Type B pancreatic cell (in vitro differentiated cells): ENCODE data around the gene CAPN14. TPM values are rescaled to one million over a fixed set of nuclear protein-coding genes. Genes with fewer than 3 reads are reported as not detected.

Source experiments
- DNase-seq: peaks from one replicate; pipeline ENCODE4 v3.0.0; 2021; ENCODE audit warnings: mixed read lengths; ENCODE audit not compliant: unreplicated experiment; ENCODE audit errors: extremely low spot score
- H3K27ac Mint-ChIP-seq: 2 replicates; pipeline ENCODE4 v1.8.0; 2021; ENCODE audit warnings: mild to moderate bottlenecking, mixed read lengths
- H3K27me3 Mint-ChIP-seq: 2 replicates; pipeline ENCODE4 v1.8.0; 2021; ENCODE audit warnings: mixed read lengths
- H3K36me3 Mint-ChIP-seq: 2 replicates; pipeline ENCODE4 v1.8.0; 2021; ENCODE audit warnings: mixed read lengths
- H3K4me1 Mint-ChIP-seq: one replicate; pipeline ENCODE4 v1.8.0; 2021; ENCODE audit warnings: mixed read lengths; ENCODE audit not compliant: unreplicated experiment
- H3K4me3 Mint-ChIP-seq: 2 replicates; pipeline ENCODE4 v1.8.0; 2021; ENCODE audit warnings: mild to moderate bottlenecking, mixed read lengths
- H3K9me3 Mint-ChIP-seq: 2 replicates; pipeline ENCODE4 v1.8.0; 2021; ENCODE audit warnings: mixed read lengths
- total RNA-seq: library from RNA; stranded (reverse); gene quantifications from 2 replicates; pipeline ENCODE4 v1.2.1, GENCODE V29; 2021; ENCODE audit warnings: low replicate concordance
- TF ChIP-seq, protein P1 (sequence below): fragments of 200-600 bp; sonication (generic); conservative IDR thresholded peaks from 2 replicates; pipeline ENCODE4 v1.5.0; 2021; ENCODE audit warnings: antibody characterized with exemption, mild to moderate bottlenecking

The CAPN14 gene
- total RNA-seq, 1 donor from 2014 or later, result 0.39 TPM

DNA sequence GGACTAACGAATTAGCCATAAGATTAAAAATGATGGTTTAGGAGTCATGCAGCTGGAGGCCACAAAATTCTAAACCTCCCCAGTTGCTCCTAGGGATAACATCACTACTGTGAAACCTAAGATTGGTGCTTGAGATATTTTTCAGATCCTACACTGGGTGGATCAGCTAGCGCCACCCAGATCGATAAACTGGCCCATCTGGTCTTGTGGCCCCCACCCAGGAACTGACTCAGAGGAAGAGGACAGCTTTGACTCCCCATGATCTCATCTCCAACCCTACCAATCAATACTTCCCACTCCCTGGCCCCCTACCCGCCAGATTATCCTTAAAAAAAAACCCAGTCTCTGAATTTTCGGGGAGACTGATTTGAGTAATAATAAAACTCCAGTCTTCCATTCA is 84.5 kb downstream of the CAPN14 start:
- Mint-ChIP-seq H3K27ac (no peak overlapping the region), H3K4me3 (no peak overlapping the region), H3K4me1 (peaks cover 19% of the 10 kb centered on the region), H3K36me3 (no peaks in the 10 kb centered on the region), H3K9me3 (no peaks in the 10 kb centered on the region), H3K27me3 (peaks cover 63% of the 10 kb centered on the region)
- DNase-seq, result no peak
- TF ChIP-seq, protein P1, sequence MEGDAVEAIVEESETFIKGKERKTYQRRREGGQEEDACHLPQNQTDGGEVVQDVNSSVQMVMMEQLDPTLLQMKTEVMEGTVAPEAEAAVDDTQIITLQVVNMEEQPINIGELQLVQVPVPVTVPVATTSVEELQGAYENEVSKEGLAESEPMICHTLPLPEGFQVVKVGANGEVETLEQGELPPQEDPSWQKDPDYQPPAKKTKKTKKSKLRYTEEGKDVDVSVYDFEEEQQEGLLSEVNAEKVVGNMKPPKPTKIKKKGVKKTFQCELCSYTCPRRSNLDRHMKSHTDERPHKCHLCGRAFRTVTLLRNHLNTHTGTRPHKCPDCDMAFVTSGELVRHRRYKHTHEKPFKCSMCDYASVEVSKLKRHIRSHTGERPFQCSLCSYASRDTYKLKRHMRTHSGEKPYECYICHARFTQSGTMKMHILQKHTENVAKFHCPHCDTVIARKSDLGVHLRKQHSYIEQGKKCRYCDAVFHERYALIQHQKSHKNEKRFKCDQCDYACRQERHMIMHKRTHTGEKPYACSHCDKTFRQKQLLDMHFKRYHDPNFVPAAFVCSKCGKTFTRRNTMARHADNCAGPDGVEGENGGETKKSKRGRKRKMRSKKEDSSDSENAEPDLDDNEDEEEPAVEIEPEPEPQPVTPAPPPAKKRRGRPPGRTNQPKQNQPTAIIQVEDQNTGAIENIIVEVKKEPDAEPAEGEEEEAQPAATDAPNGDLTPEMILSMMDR, result no peak

GRCh38 chr2:31131871-31132270 is 85.4 kb downstream of the CAPN14 start:
- H3K4me3 Mint-ChIP-seq, result no peak overlapping the region
- H3K27me3 Mint-ChIP-seq, result peaks cover 60% of the 10 kb centered on the region
- no peak overlapping the region for H3K27ac Mint-ChIP-seq
- no peak for DNase-seq
- H3K4me1 Mint-ChIP-seq, result peaks cover 15% of the 10 kb centered on the region
- TF ChIP-seq, protein P1, result no peak
- no peaks in the 10 kb centered on the region for H3K36me3 Mint-ChIP-seq
- H3K9me3 Mint-ChIP-seq, result no peaks in the 10 kb centered on the region

DNA sequence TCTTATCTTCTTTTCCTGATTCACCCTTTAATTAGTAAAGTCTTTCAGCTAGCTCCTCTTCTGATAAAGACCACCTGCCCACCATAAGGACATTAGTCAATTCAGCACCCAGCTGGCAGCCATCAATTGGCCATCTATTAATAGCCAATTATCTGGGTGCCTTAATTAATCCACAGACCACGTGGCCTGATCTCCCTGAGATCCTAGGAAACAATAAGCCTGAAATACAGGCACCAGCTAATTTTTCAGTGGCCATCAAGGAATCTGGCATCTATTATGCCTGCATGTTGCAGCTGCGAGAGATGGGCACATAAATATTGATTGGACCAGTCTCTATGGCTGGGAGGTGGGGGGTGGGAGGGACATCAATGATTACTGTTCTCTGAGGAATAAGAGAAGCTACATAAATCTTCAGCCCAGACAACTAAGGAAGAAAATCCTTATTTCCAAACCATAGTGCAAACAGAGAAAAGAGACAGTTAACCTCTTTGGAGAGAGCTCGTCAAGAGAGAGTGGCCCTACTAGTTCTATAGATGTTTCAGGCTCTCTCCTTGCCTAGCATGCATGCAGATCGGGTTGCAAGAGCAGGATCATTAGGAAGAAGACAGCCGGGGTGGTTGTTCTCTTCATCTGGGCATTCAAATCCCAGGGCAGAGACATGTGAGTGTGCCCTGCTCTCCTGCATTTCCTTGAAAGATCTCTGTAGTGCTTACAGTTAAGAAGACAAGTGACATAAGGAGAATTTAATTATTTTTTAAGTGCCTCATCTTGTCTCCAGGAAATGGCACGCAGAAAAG is 87.7 kb downstream of the CAPN14 start:
- H3K4me1 Mint-ChIP-seq, result peaks cover 11% of the 10 kb centered on the region
- no peak overlapping the region for H3K4me3 Mint-ChIP-seq
- no peak overlapping the region for H3K27ac Mint-ChIP-seq
- DNase-seq, result no peak
- H3K36me3 Mint-ChIP-seq, result no peaks in the 10 kb centered on the region
- no peaks in the 10 kb centered on the region for H3K9me3 Mint-ChIP-seq
- TF ChIP-seq, protein P1, result no peak
- peaks cover 58% of the 10 kb centered on the region for H3K27me3 Mint-ChIP-seq

DNA sequence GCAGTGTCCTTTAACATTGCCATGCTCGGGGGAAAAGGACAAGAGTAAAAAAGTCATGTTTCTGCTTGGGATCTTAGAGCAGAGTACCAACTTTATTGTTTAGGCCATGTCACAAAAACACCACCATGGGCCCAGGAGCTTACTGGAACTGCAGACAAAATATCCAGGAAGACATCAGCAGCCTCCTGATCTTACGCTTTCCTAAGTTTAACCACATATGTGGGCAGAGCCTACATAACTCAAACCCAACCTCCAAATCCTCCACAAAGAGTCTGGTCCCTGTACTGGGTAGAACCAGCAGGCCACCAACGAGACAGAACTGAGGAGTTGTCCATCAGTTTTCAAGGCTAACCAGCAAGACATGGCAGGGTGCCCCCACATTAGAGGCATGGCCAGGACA is 89.4 kb downstream of the CAPN14 start:
- TF ChIP-seq, protein P1, result no peak
- H3K4me1 Mint-ChIP-seq, result peaks cover 11% of the 10 kb centered on the region
- H3K27me3 Mint-ChIP-seq, result peaks cover 57% of the 10 kb centered on the region
- no peaks in the 10 kb centered on the region for H3K9me3 Mint-ChIP-seq
- no peaks in the 10 kb centered on the region for H3K36me3 Mint-ChIP-seq
- no peak for DNase-seq
- H3K27ac Mint-ChIP-seq, result no peak overlapping the region
- no peak overlapping the region for H3K4me3 Mint-ChIP-seq

DNA sequence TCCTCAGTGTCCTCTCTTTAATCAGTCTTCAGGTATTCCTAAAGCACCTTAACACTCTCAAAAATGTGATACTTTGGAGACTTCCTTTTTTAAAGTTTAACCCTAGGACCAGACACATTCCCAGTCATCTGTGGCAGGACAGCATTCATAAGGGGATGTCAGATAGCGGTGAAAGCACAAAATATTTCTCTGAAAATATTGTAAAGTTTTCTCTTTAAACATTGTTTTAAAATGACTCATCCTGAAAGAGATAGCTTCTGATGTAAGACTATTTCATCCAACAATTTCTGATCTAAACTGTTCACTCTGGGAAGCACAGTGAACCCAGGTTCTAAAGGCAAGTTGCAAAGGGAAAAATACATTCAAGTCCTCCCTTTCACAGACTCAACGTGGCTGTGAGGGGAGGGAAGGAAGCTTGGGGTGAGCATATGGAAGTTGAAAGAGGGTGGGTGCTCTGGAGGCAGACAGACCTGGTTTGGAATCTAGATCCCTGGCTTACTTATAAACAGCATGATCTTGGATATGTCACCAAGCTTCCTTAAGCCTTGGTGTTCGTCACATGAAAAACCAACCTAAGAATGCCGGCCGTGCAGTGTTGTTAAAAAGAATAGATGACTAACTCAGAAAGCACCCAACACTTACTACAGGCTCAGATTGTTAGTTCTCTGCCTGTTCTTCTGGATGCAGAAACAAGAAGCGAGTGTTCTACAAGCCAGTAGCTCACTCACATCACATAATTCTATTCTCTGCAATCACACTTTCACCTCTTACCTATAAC is 91.2 kb downstream of the CAPN14 start:
- TF ChIP-seq, protein P1, result no peak
- Mint-ChIP-seq H3K27me3 (peaks cover 49% of the 10 kb centered on the region), H3K36me3 (no peaks in the 10 kb centered on the region), H3K4me3 (no peak overlapping the region), H3K27ac (no peak overlapping the region), H3K4me1 (peaks cover 11% of the 10 kb centered on the region), H3K9me3 (no peaks in the 10 kb centered on the region)
- no peak for DNase-seq
